Activated B cell treated with CpG ODN at 0.5 μM for 24 hours (primary cell): ENCODE data around the gene IL17C. TPM values are rescaled to one million over a fixed set of nuclear protein-coding genes. Genes with fewer than 3 reads are reported as not detected.

Experiments
- ATAC-seq: fragments of 200-7000 bp; cut with Tn5 transposase; one replicate; pipeline ENCODE4 v1.10.0; 2021; ENCODE audit warnings: low read depth, mild to moderate bottlenecking, moderate library complexity
- CTCF ChIA-PET: fragments of 350-600 bp; sonication (Branson Sonifier 250); formaldehyde crosslinking; loops from one replicate; lab custom pipeline; 2021; ENCODE audit warnings: antibody characterized with exemption; lab: Charles Lee
- POLR2A ChIA-PET: fragments of 350-600 bp; sonication (Branson Sonifier 250); formaldehyde crosslinking; loops from one replicate; lab custom pipeline; 2021; ENCODE audit warnings: antibody characterized with exemption; lab: Charles Lee
- DNase-seq: peaks from one replicate; pipeline ENCODE4 v3.0.0; 2022
- H3K27ac Mint-ChIP-seq: one replicate; pipeline ENCODE4 v1.8.0; 2020; ENCODE audit warnings: mixed read lengths
- H3K27me3 Mint-ChIP-seq: one replicate; pipeline ENCODE4 v1.8.0; 2021; ENCODE audit warnings: mixed read lengths
- H3K36me3 Mint-ChIP-seq: one replicate; pipeline ENCODE4 v1.8.0; 2021; ENCODE audit warnings: low read depth, mixed read lengths
- H3K4me1 Mint-ChIP-seq: one replicate; pipeline ENCODE4 v1.8.0; 2021; ENCODE audit warnings: mixed read lengths
- H3K4me3 Mint-ChIP-seq: one replicate; pipeline ENCODE4 v1.8.0; 2020; ENCODE audit warnings: mild to moderate bottlenecking, mixed read lengths
- H3K9me3 Mint-ChIP-seq: one replicate; pipeline ENCODE4 v1.8.0; 2020; ENCODE audit warnings: mixed read lengths
- intact Hi-C: fragments of 100-400 bp; cut with micrococcal nuclease; formaldehyde crosslinking; loops from one replicate; pipeline ENCODE4 v1.15.1; 2024
- total RNA-seq: library from RNA; stranded (reverse); gene quantifications from 2 replicates; pipeline ENCODE4 v1.2.3, GENCODE V29; 2022
- TF ChIP-seq, protein P1 (sequence below): fragments of 200-600 bp; IDR thresholded peaks from one replicate; pipeline ENCODE4 v1.8.0; 2022; ENCODE audit warnings: antibody characterized with exemption, mild to moderate bottlenecking

The IL17C gene
- total RNA-seq, 1 donor from 2014 or later, result 0.69 TPM

DNA sequence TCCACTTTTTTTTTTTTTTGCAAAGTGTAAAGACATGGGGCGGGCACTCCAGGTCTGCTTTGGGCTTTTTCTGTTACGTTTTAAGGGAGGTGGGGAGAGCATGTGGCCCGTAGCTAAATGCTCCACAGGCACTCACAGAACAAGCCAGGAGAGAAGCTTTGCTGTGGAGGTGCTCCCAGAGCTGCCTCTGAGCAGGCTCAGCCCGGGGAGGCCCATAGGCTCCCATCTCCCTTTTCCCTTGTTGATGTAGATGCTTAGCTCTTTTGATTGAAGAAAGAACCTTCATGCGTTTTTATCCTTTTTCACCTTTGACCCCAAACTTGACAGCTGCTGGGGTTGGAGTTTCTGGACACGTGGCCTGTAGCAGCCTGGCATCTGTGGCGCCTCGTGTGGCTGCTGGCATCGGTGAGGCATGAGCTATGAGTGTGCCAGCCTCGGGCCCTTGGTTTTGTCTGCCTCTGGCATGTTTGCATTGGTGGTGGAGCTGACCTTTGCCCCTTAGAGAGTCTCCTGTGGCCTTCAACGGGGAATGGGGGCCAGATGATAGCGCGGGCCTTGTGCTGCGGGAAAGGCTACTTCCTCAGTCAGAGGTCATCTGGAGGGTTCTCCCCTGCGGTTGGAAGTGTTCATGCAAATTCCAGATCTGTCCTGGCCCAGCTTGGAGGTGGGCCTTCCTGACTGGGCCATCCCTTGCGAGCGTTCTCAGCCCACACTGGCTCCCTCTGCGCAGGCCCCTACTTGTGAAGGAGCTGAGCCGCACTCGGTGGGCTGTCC is 20.0 kb upstream of the IL17C start:
- H3K4me1 Mint-ChIP-seq, result no peaks in the 10 kb centered on the region
- H3K4me3 Mint-ChIP-seq, result no peak overlapping the region
- no peak for DNase-seq
- TF ChIP-seq, protein P1, sequence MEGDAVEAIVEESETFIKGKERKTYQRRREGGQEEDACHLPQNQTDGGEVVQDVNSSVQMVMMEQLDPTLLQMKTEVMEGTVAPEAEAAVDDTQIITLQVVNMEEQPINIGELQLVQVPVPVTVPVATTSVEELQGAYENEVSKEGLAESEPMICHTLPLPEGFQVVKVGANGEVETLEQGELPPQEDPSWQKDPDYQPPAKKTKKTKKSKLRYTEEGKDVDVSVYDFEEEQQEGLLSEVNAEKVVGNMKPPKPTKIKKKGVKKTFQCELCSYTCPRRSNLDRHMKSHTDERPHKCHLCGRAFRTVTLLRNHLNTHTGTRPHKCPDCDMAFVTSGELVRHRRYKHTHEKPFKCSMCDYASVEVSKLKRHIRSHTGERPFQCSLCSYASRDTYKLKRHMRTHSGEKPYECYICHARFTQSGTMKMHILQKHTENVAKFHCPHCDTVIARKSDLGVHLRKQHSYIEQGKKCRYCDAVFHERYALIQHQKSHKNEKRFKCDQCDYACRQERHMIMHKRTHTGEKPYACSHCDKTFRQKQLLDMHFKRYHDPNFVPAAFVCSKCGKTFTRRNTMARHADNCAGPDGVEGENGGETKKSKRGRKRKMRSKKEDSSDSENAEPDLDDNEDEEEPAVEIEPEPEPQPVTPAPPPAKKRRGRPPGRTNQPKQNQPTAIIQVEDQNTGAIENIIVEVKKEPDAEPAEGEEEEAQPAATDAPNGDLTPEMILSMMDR, result no peak
- intact Hi-C loops, result no loop called here
- H3K27ac Mint-ChIP-seq, result no peak overlapping the region
- no peak for ATAC-seq
- H3K27me3 Mint-ChIP-seq, result no peaks in the 10 kb centered on the region
- peaks cover 75% of the 10 kb centered on the region for H3K36me3 Mint-ChIP-seq
- ChIA-PET CTCF (no interaction called here), POLR2A (interaction anchor here (0.7 kb wide), 2 partner anchors 15 to 92 kb away, joined by 3 read pairs; no protein-coding TSS in a partner anchor)
- no peaks in the 10 kb centered on the region for H3K9me3 Mint-ChIP-seq

DNA sequence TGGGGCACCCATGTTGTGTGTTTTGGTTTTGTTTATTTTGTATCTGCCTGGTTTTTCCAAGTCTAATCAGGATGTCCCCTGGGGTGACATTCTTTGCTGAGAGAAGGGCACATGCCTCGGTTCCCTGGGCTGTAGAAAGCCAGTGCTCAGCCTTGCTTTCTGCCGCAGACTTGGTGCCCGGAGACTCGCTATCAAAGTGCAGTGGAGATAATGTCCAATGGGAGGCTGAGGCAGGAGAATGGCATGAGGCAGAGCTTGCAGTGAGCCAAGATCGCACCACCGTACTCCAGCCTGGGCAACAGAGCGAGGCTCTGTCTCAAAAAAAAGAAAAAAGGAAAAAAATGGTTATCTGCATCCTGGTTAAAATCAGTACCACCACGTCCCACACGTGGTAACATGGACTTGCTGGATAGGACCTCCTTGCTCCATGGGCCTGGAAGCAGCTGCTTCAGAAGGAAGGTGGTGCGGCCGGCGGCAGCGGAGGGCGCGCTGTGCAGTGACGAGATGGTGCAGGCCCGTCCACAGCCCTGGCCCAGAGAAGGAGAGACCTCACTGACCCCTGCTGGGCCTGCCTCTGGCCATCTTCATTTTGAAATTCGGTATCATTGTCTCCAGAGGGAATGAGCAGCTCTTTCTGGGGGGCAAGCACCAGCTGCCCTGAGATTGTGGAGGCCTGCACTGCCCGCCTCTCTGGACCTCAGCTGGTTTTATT is 19.3 kb upstream of the IL17C start:
- no peaks in the 10 kb centered on the region for H3K4me1 Mint-ChIP-seq

DNA sequence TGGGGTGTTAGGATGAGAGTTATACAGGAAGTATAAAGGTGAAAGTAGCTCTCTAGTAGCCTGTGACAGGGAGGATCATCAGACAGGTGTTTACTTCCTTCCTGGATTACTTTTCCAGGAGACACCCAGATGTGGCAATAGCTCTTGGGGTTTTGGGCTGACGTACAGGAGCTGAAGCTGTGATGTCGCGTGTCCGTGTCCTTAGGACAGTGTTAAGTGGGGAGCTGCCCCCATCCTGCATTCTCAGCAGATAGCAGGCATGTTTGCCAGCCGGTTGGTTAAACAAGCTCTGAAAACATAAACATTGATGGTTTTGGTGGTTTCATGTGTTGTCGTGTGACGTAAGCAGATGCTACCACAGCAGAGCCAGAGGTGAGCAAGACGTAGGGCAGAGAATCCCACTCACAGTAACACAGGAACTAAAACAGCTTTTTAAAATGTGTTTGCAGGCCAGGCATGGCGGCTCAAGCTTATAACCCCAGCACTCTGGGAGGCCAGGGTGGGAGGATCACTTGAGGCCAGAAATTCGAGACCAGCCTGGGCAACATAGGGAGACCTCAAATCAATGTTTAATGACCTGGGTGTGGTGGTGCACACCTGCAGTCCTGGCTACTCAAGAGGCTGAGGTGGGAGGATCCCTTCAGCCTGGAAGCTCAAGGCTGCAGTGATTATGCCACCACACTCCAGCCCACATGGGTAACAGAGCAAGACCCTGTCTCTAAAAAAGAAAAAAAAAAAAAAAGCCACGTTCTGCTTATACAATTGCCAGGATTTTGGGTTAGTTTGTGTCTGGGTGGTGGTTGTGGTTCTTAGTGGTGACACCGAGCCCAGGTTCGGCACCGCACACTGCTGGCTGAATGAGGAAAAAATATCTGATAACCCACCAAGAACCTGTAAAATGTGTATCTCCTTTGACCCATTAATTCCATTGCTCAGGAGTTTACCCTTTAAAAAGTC is 18.2 kb upstream of the IL17C start:
- POLR2A ChIA-PET, result interaction anchor here (0.6 kb wide), 2 partner anchors 705 to 1328 kb away, joined by 4 to 7 read pairs; no protein-coding TSS in a partner anchor
- no peak for ATAC-seq

More for the DNA sequence above, 19.3 kb upstream of the IL17C start:
- ATAC-seq, result no peak
- DNase-seq, result no peak
- H3K36me3 Mint-ChIP-seq, result peaks cover 75% of the 10 kb centered on the region
- CTCF ChIA-PET, result no interaction called here
- no peaks in the 10 kb centered on the region for H3K9me3 Mint-ChIP-seq
- no peak overlapping the region for H3K27ac Mint-ChIP-seq
- no peaks in the 10 kb centered on the region for H3K27me3 Mint-ChIP-seq
- no peak overlapping the region for H3K4me3 Mint-ChIP-seq
- intact Hi-C loops, result no loop called here
- TF ChIP-seq, protein P1, result no peak
- POLR2A ChIA-PET, result no interaction called here

DNA sequence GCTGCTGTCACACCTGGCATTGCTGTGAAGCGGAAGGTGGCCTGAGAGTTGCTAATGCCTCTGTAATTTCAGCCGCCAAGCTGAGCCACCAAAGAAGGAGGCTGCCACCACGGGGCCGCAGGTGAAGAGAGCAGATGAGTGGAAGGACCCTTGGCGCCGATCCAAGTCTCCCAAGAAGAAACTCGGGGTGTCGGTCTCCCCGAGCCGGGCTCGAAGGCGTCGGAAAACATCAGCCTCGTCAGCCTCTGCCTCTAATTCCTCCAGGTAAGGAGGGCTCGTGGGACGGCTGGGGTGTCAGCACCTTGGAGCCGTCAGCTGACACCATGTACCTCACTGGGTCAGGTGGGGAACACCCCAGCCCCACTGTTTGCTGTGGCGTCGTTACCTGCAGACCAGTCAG is 16.2 kb upstream of the IL17C start:
- H3K36me3 Mint-ChIP-seq, result peaks cover 79% of the 10 kb centered on the region
- no peak for ATAC-seq
- H3K27me3 Mint-ChIP-seq, result no peaks in the 10 kb centered on the region
- TF ChIP-seq, protein P1, result no peak
- intact Hi-C loops, result no loop called here
- DNase-seq, result no peak
- POLR2A ChIA-PET, result no interaction called here
- no peaks in the 10 kb centered on the region for H3K9me3 Mint-ChIP-seq
- H3K4me1 Mint-ChIP-seq, result no peaks in the 10 kb centered on the region
- no peak overlapping the region for H3K4me3 Mint-ChIP-seq
- CTCF ChIA-PET, result no interaction called here
- H3K27ac Mint-ChIP-seq, result no peak overlapping the region

More for the DNA sequence above, 18.2 kb upstream of the IL17C start:
- no peaks in the 10 kb centered on the region for H3K27me3 Mint-ChIP-seq
- DNase-seq, result no peak
- peaks cover 73% of the 10 kb centered on the region for H3K36me3 Mint-ChIP-seq
- no peaks in the 10 kb centered on the region for H3K9me3 Mint-ChIP-seq
- TF ChIP-seq, protein P1, result no peak
- no peak overlapping the region for H3K27ac Mint-ChIP-seq
- CTCF ChIA-PET, result no interaction called here
- H3K4me1 Mint-ChIP-seq, result no peaks in the 10 kb centered on the region
- no peak overlapping the region for H3K4me3 Mint-ChIP-seq
- intact Hi-C loops, result no loop called here
